Measurements from ENCODE around the gene PERP. TPM values are rescaled to one million over a fixed set of nuclear protein-coding genes. Genes with fewer than 3 reads are reported as not detected.

Gene PERP
- total and polyA plus RNA-seq, 2 of the 4 experiments (the other 2 are of a cell fraction) = 7.7 to 21.4 TPM

- Histone ChIP-seq H2AK5ac (ENCODE audit: low read depth, low read length) (no peak overlapping the region), H3K18ac (ENCODE audit: low read depth, low read length) (no peak overlapping the region), H3K14ac (replicated peaks; ENCODE audit: low read depth, low read length) (no peak overlapping the region), H3K27me3 (ENCODE audit: control insufficient read depth, insufficient read depth, low read length) (no peaks in the 10 kb centered on the region), H2AFZ (replicated peaks; ENCODE audit: low read length, poor library complexity) (no peak overlapping the region), H3K4me2 (ENCODE audit: low read depth, low read length) (no peak overlapping the region), H4K5ac (ENCODE audit: low read depth, low read length) (no peak overlapping the region), H4K8ac (ENCODE audit: low read depth in 2 of 2, low read length in 2 of 2) (no peak overlapping the region), H3K9me3 (ENCODE audit: control insufficient read depth, insufficient read depth, low read length) (0 out of 2 replicates have a peak, but pooled peaks cover 2% of the 10 kb centered on the region), H2BK5ac (ENCODE audit: low read depth, low read length, poor library complexity, severe bottlenecking) (no peak overlapping the region), H3K56ac (ENCODE audit: extremely low read depth, insufficient read depth, low read length) (no peak overlapping the region), H3K79me1 (ENCODE audit: low read depth in 1 of 2, low read length in 2 of 2) (peaks cover 19 to 28% of the 10 kb centered on the region in 2 experiments), H3K9me1 (ENCODE audit: insufficient read depth, low read length) (peaks cover 9% of the 10 kb centered on the region; the same call in 1 of the 2 replicates), H3K4me3 (ENCODE audit: insufficient read depth, low read depth, low read length) (no peak overlapping the region), H3K9ac (ENCODE audit: low read depth, low read length) (no peak overlapping the region), H3K23ac (ENCODE audit: low read depth, low read length) (no peak overlapping the region), H2BK120ac (ENCODE audit: low read depth, low read length) (no peak overlapping the region), H2BK15ac (ENCODE audit: low read depth, low read length) (no peak overlapping the region), H3K4me1 (ENCODE audit: control insufficient read depth, insufficient read depth, low read length) (peaks cover 8% of the 10 kb centered on the region), H3K4ac (ENCODE audit: low read depth, low read length) (no peak overlapping the region), H2AK9ac (replicated peaks; ENCODE audit: low read depth, low read length, poor library complexity) (no peak overlapping the region), H2BK20ac (ENCODE audit: low read depth, low read length) (no peak overlapping the region), H4K20me1 (ENCODE audit: insufficient read depth, low read length) (peaks cover 4% of the 10 kb centered on the region; the same call in 1 of the 2 replicates), H3K36me3 (ENCODE audit: control insufficient read depth, insufficient read depth, low read length) (peaks cover 23% of the 10 kb centered on the region), H3K27ac (ENCODE audit: insufficient read depth, low read length) (no peak overlapping the region), H4K91ac (ENCODE audit: insufficient read depth, low read depth, low read length) (no peak overlapping the region)
- in situ Hi-C loops (cut with MboI; ENCODE audit: low sequenced_read_pairs) = no loop called here
- TF ChIP-seq RAD21 (IDR thresholded peaks at IDR 0.05; ENCODE audit: low read length) (no peak), RFX5 (IDR thresholded peaks at IDR 0.05; ENCODE audit: low read depth, low read length) (no peak), MAZ (IDR thresholded peaks at IDR 0.05; ENCODE audit: borderline replicate concordance, low read depth, low read length) (no peak), MXI1 (IDR thresholded peaks at IDR 0.05; ENCODE audit: borderline replicate concordance, low read depth, low read length) (no peak), FOS (IDR thresholded peaks at IDR 0.05; ENCODE audit: low read depth, low read length) (no peak), CHD1 (IDR thresholded peaks at IDR 0.05; ENCODE audit: low read depth, low read length) (no peak), ELK1 (IDR thresholded peaks at IDR 0.05; ENCODE audit: borderline replicate concordance, low read depth, low read length) (no peak), RCOR1 (IDR thresholded peaks at IDR 0.05; ENCODE audit: insufficient replicate concordance, low read length) (no peak), NFE2L2 (IDR thresholded peaks at IDR 0.05; ENCODE audit: low read depth, low read length) (no peak), CEBPB (IDR thresholded peaks at IDR 0.05; ENCODE audit: low read depth, low read length) (no peak), SMC3 (IDR thresholded peaks at IDR 0.05; ENCODE audit: low read depth, low read length) (no peak), BHLHE40 (IDR thresholded peaks at IDR 0.05; ENCODE audit: low read depth, low read length) (no peak), MAFK (IDR thresholded peaks at IDR 0.05; ENCODE audit: low read depth, low read length) (no peak), USF2 (IDR thresholded peaks at IDR 0.05; ENCODE audit: low read depth, low read length) (no peak), POLR2A (IDR thresholded peaks at IDR 0.05; ENCODE audit: low read depth, low read length) (no peak), CTCF (conservative IDR thresholded peaks at IDR 0.05; ENCODE audit: low read depth, low read length) (no peak)
- WGBS, 2 experiments (ENCODE audit: extremely low coverage in 2 of 2, insufficient read length in 1 of 2) = no CpG with 5 or more reads among the region's 1 CpG
- DNase-seq = no peak
- dilution Hi-C loops (cut with HindIII; ENCODE audit: low sequenced_read_pairs, unreplicated experiment) = no loop called here
- intact Hi-C loops (cut with micrococcal nuclease) = no loop called here
- ATAC-seq (ENCODE audit: low read depth) = no peak
- CTCF ChIA-PET = no interaction called here
- POLR2A ChIA-PET (ENCODE audit: unreplicated experiment) = no interaction called here
- BruUV-seq (replicated peaks) = no TSS peak
Measured at GRCh38 chr6:138094260-138094659, 13.0 kb downstream of the PERP start.
